Stomach (tissue), 9 donors: Measurements from ENCODE around the gene FOXJ3. TPM values are rescaled to one million over a fixed set of nuclear protein-coding genes. Genes with fewer than 3 reads are reported as not detected.

Experiments used
- DNase-seq, 2 donors: peaks; one replicate each; pipeline versions ENCODE4 v3.0.0 to v3.0.0-alpha.2; 2013 to 2019
- H3K27ac ChIP-seq, 5 donors: fragments of 200-600 bp in 4 of 5; sonication (generic) in 4 of 5; one replicate each; pipeline ENCODE4 v1.5.1; 2013 to 2019; ENCODE audit warnings: mild to moderate bottlenecking in 1 of 5, moderate library complexity in 1 of 5
- H3K27me3 ChIP-seq, 3 donors: fragments of 200-600 bp; sonication (generic); one replicate each; pipeline ENCODE4 v1.5.1; 2017 to 2019; ENCODE audit warnings: mixed run types in 1 of 3
- H3K36me3 ChIP-seq, 4 donors: fragments of 200-600 bp; sonication (generic); 1 replicate in 3 of 4; 2 replicates in 1 of 4; pipeline ENCODE4 v1.5.1; 2016 to 2019
- H3K4me1 ChIP-seq, 4 donors: fragments of 200-600 bp; sonication (generic); one replicate each; pipeline ENCODE4 v1.5.1; 2016 to 2019
- H3K4me3 ChIP-seq, 4 donors: fragments of 200-600 bp; sonication (generic) in 3 of 4; one replicate each; pipeline ENCODE4 v1.5.1; 2016 to 2019; ENCODE audit warnings: mild to moderate bottlenecking in 1 of 4
- H3K9me3 ChIP-seq, 4 donors: fragments of 200-600 bp; sonication (generic); one replicate each; pipeline ENCODE4 v1.5.1; 2016 to 2019
- CTCF ChIP-seq, 7 experiments: fragments of 450-650 bp in 4 of 7; fragments of 200-600 bp in 3 of 7; sonication (generic) in 3 of 7; IDR thresholded peaks; one replicate each; pipeline ENCODE4 v1.5.1; 2016 to 2019; ENCODE audit warnings: antibody characterized with exemption in 7 of 7, control low read depth in 2 of 7, mild to moderate bottlenecking in 1 of 7
- EP300 ChIP-seq: sonication (generic); formaldehyde crosslinking; IDR thresholded peaks from one replicate; pipeline ENCODE4 v1.6.1; 2017; ENCODE audit warnings: antibody characterized with exemption
- POLR2A ChIP-seq, 4 donors: fragments of 450-650 bp; IDR thresholded peaks; one replicate each; pipeline ENCODE4 v1.6.1; 2016; ENCODE audit warnings: antibody characterized with exemption in 4 of 4, control low read depth in 2 of 4, mild to moderate bottlenecking in 1 of 4, moderate library complexity in 1 of 4
- POLR2AphosphoS5 ChIP-seq, 3 donors: sonication (generic); formaldehyde crosslinking; IDR thresholded peaks; one replicate each; pipeline ENCODE4 v1.6.1; 2016; ENCODE audit warnings: antibody characterized with exemption in 3 of 3
- WGBS, 5 donors: extraction: QIAGEN DNeasy Blood & Tissue Kit in 3 of 5; methylation state at CpG; one replicate each; pipeline versions ENCODE4 v1.1.5 to v1.1.7; 2013 to 2018; 5-methylcytosine and 5-hydroxymethylcytosine counted together
- intact Hi-C: fragments of 100-400 bp; cut with DNase I; formaldehyde crosslinking; loops from one replicate; pipeline ENCODE4 v1.15.1; 2023; ENCODE audit warnings: low total_unique reads
- polyA plus RNA-seq, 3 donors: library from polyadenylated mRNA; stranded (reverse); fragments of 200-250 nt; gene quantifications; one replicate each; pipeline ENCODE4 v1.2.3, GENCODE V29; 2013
- total RNA-seq, 5 donors: library from RNA; depleted of rRNA; stranded (reverse); fragments of >200 nt; gene quantifications; one replicate each; pipeline versions ENCODE4 v1.1.0 to v1.2.3, GENCODE V29; 2014 to 2016
- donor health status: healthy with polysubstance abuse.
- donor health status: Bipolar disorder and iron deficiency.
- donor health status: healthy.

The FOXJ3 gene
- total and polyA plus RNA-seq, 8 donors: 8.3 to 57.3 (median 12.3) TPM

GRCh38 chr1:42260376-42261070, 74.5 kb downstream of the FOXJ3 start:
- WGBS, 5 donors: 74 to 88% (median 81%) methylated on average over 1 of the region's 1 CpG
- intact Hi-C loops: no loop called here
- Histone ChIP-seq H3K4me3 (no peak overlapping the region), H3K36me3 (peaks cover 0 to 14% (median 12%) of the 10 kb centered on the region in 4 donors), H3K27me3 (no peaks in the 10 kb centered on the region), H3K4me1 (peaks cover 9 to 42% (median 28%) of the 10 kb centered on the region in 4 donors), H3K9me3 (no peaks in the 10 kb centered on the region), H3K27ac (no peak overlapping the region)
- DNase-seq: no peak
- TF ChIP-seq POLR2AphosphoS5 (IDR thresholded peaks at IDR 0.05) (no peak), EP300 (no peak), CTCF (IDR thresholded peaks at IDR 0.05) (no peak), POLR2A (IDR thresholded peaks at IDR 0.05) (no peak)

- intact Hi-C loops: no loop called here
- H3K36me3 ChIP-seq: peaks cover 0 to 12% (median 8%) of the 10 kb centered on the region in 4 donors
- peaks cover 9 to 42% (median 28%) of the 10 kb centered on the region in 4 donors for H3K4me1 ChIP-seq
- H3K27ac ChIP-seq: peak overlapping the region in 4 of 5 donors; percentile 0 to 56 (median 40)
- no peak overlapping the region for H3K4me3 ChIP-seq
- H3K27me3 ChIP-seq: no peaks in the 10 kb centered on the region
- TF ChIP-seq POLR2A (IDR thresholded peaks at IDR 0.05) (no peak), EP300 (no peak), POLR2AphosphoS5 (IDR thresholded peaks at IDR 0.05) (no peak), CTCF (IDR thresholded peaks at IDR 0.05) (no peak)
- WGBS, 5 donors: 11 to 29% (median 14%) methylated on average over 4 of the region's 4 CpGs
- DNase-seq: no peak
- no peaks in the 10 kb centered on the region for H3K9me3 ChIP-seq
These were observed 75.3 kb downstream of the FOXJ3 start for GRCh38 chr1:42259739-42260064.

GRCh38 chr1:42259059-42259738, 75.8 kb downstream of the FOXJ3 start:
- intact Hi-C loops: no loop called here
- TF ChIP-seq CTCF (IDR thresholded peaks at IDR 0.05) (no peak), POLR2AphosphoS5 (IDR thresholded peaks at IDR 0.05) (no peak), POLR2A (IDR thresholded peaks at IDR 0.05) (no peak), EP300 (no peak)
- Histone ChIP-seq H3K27me3 (no peaks in the 10 kb centered on the region), H3K4me1 (peaks cover 9 to 42% (median 28%) of the 10 kb centered on the region in 4 donors), H3K9me3 (no peaks in the 10 kb centered on the region), H3K36me3 (peaks cover 0 to 7% (median 3%) of the 10 kb centered on the region in 4 donors), H3K27ac (peak overlapping the region in 4 of 5 donors; percentile 0 to 56 (median 40)), H3K4me3 (no peak overlapping the region)
- peak in 1 of 2 donors; percentile 69 for DNase-seq
- WGBS, 5 donors: 40 to 44% (median 41%) methylated on average over 4 of the region's 4 CpGs

GRCh38 chr1:42258218-42258617, 76.8 kb downstream of the FOXJ3 start:
- intact Hi-C loops: no loop called here
- no peak overlapping the region for H3K4me3 ChIP-seq
- peak overlapping the region in 2 of 5 donors; percentile 49 to 56 for H3K27ac ChIP-seq
- H3K27me3 ChIP-seq: no peaks in the 10 kb centered on the region
- WGBS, 5 donors: 74 to 90% (median 85%) methylated on average over 1 of the region's 1 CpG
- no peaks in the 10 kb centered on the region for H3K36me3 ChIP-seq
- no peak for DNase-seq
- peaks cover 9 to 42% (median 28%) of the 10 kb centered on the region in 4 donors for H3K4me1 ChIP-seq
- TF ChIP-seq EP300 (no peak), POLR2AphosphoS5 (IDR thresholded peaks at IDR 0.05) (no peak), POLR2A (IDR thresholded peaks at IDR 0.05) (no peak), CTCF (IDR thresholded peaks at IDR 0.05) (no peak)
- no peaks in the 10 kb centered on the region for H3K9me3 ChIP-seq
